H1 (cell line): ENCODE results near the gene FLOT1. TPM values are rescaled to one million over a fixed set of nuclear protein-coding genes. Genes with fewer than 3 reads are reported as not detected.

Experiments
- CTCF ChIA-PET: fragments of 300-600 bp; sonication (Branson Sonifier 250); formaldehyde crosslinking; loops from one replicate; lab custom pipeline; 2021; ENCODE audit not compliant: partially characterized antibody; lab: Charles Lee
- POLR2A ChIA-PET: fragments of 300-600 bp; sonication (Branson Sonifier 250); formaldehyde crosslinking; loops from one replicate; lab custom pipeline; 2021; ENCODE audit warnings: inconsistent platforms; ENCODE audit not compliant: partially characterized antibody; lab: Charles Lee
- DNase-seq, 2 experiments: peaks; one replicate each; pipeline versions ENCODE4 v3.0.0 to v3.0.0-alpha.2; 2010 to 2022; ENCODE audit warnings: low spot score in 2 of 2, low read depth in 1 of 2, mixed read lengths in 1 of 2
- FAIRE-seq: peaks from 2 replicates; lab custom pipeline; 2011; peaks lifted over from hg19 to GRCh38; lab: Jason Lieb, UNC
- H2AFZ ChIP-seq: 2 replicates; pipeline ENCODE4 v1.8.1; 2012; ENCODE audit warnings: low read length, inconsistent platforms
- H2AK5ac ChIP-seq: 2 replicates; pipeline ENCODE4 v1.6.1; 2013; ENCODE audit warnings: low read depth, low read length
- H2BK120ac ChIP-seq: replicated peaks from 2 replicates; pipeline ENCODE3; 2013; ENCODE audit warnings: low read depth, low read length, inconsistent platforms
- H2BK12ac ChIP-seq: 2 replicates; pipeline ENCODE4 v1.6.1; 2013; ENCODE audit warnings: low read depth, low read length
- H2BK15ac ChIP-seq: 2 replicates; pipeline ENCODE4 v1.6.1; 2013; ENCODE audit warnings: low read length
- H2BK20ac ChIP-seq: 2 replicates; pipeline ENCODE4 v1.6.1; 2013; ENCODE audit warnings: low read length
- H2BK5ac ChIP-seq: 2 replicates; pipeline ENCODE4 v1.6.1; 2013; ENCODE audit warnings: low read depth, low read length
- H3K14ac ChIP-seq: 2 replicates; pipeline ENCODE4 v1.6.1; 2013; ENCODE audit warnings: inconsistent platforms; ENCODE audit not compliant: insufficient read length
- H3K18ac ChIP-seq: 2 replicates; pipeline ENCODE4 v1.6.1; 2013; ENCODE audit warnings: low read length; ENCODE audit errors: extremely low read depth
- H3K23ac ChIP-seq: 2 replicates; pipeline ENCODE4 v1.6.1; 2013; ENCODE audit warnings: inconsistent platforms; ENCODE audit not compliant: insufficient read length
- H3K23me2 ChIP-seq: 2 replicates; pipeline ENCODE4 v1.6.1; 2013; ENCODE audit warnings: low read depth, low read length
- H3K27ac ChIP-seq: 2 replicates; pipeline ENCODE4 v1.6.1; 2011; ENCODE audit warnings: low read depth, low read length, inconsistent platforms
- H3K27me3 ChIP-seq, 4 experiments: replicated peaks in 1 of 4; 1 replicate in 1 of 4; 2 replicates in 3 of 4; pipeline versions ENCODE4 v1.6.1 to v1.8.1; 2011 to 2013; ENCODE audit warnings: low read length in 3 of 4, mild to moderate bottlenecking in 3 of 4, inconsistent platforms in 2 of 4, mixed read lengths in 2 of 4, moderate library complexity in 1 of 4; ENCODE audit not compliant: control insufficient read depth in 3 of 4, insufficient read depth in 3 of 4; ENCODE audit errors: extremely low read depth in 1 of 4
- H3K36me3 ChIP-seq, 4 experiments: 2 replicates each; pipeline versions ENCODE4 v1.6.1 to v1.8.1; 2011 to 2013; ENCODE audit warnings: mild to moderate bottlenecking in 4 of 4, low read length in 3 of 4, moderate library complexity in 2 of 4, control low read depth in 1 of 4, inconsistent platforms in 1 of 4; ENCODE audit not compliant: insufficient read depth in 4 of 4, control insufficient read depth in 2 of 4
- H3K4ac ChIP-seq: replicated peaks from 2 replicates; pipeline ENCODE3; 2013; ENCODE audit warnings: low read length, low read depth, mixed read lengths, inconsistent platforms; ENCODE audit not compliant: insufficient read length
- H3K4me1 ChIP-seq, 4 experiments: replicated peaks in 1 of 4; 1 replicate in 1 of 4; 2 replicates in 3 of 4; pipeline versions ENCODE4 v1.6.1 to v1.8.1; 2011 to 2013; ENCODE audit warnings: low read length in 3 of 4, inconsistent platforms in 2 of 4, mixed read lengths in 1 of 4; ENCODE audit not compliant: insufficient read depth in 4 of 4, control insufficient read depth in 3 of 4
- H3K4me2 ChIP-seq, 2 experiments: 2 replicates each; pipeline versions ENCODE4 v1.6.1 to v1.8.1; 2011 to 2013; ENCODE audit warnings: low read depth in 2 of 2, low read length in 2 of 2, control low read depth in 1 of 2, inconsistent platforms in 1 of 2, mild to moderate bottlenecking in 1 of 2; ENCODE audit not compliant: insufficient read depth in 1 of 2
- H3K4me3 ChIP-seq, 4 experiments: fragments of 200-600, 300-600 bp in 1 of 4; sonication (generic), shearing (Covaris generic), sonication (Bioruptor Twin) in 1 of 4; 2 replicates each; pipeline versions ENCODE4 v1.5.1 to v1.8.1; 2011 to 2016; ENCODE audit warnings: low read length in 4 of 4, low read depth in 3 of 4, control low read depth in 2 of 4, inconsistent platforms in 2 of 4, mild to moderate bottlenecking in 2 of 4, mixed read lengths in 1 of 4, moderate library complexity in 1 of 4; ENCODE audit not compliant: insufficient read depth in 2 of 4; ENCODE audit errors: extremely low read depth in 1 of 4
- H3K56ac ChIP-seq: replicated peaks from 2 replicates; pipeline ENCODE3; 2013; ENCODE audit warnings: low read depth, mild to moderate bottlenecking, mixed read lengths, low read length, inconsistent platforms; ENCODE audit not compliant: insufficient read length
- H3K79me1 ChIP-seq: 2 replicates; pipeline ENCODE4 v1.6.1; 2013; ENCODE audit warnings: low read depth, low read length, control low read depth
- H3K79me2 ChIP-seq, 2 experiments: 2 replicates each; pipeline versions ENCODE4 v1.6.1 to v1.8.1; 2012 to 2013; ENCODE audit warnings: low read length in 2 of 2, mild to moderate bottlenecking in 2 of 2, inconsistent platforms in 1 of 2; ENCODE audit not compliant: insufficient read depth in 2 of 2, control insufficient read depth in 1 of 2
- H3K9ac ChIP-seq, 4 experiments: replicated peaks in 1 of 4; 1 replicate in 1 of 4; 2 replicates in 3 of 4; pipeline versions ENCODE4 v1.6.1 to v1.8.1; 2011 to 2013; ENCODE audit warnings: low read depth in 3 of 4, low read length in 3 of 4, control low read depth in 2 of 4, mild to moderate bottlenecking in 2 of 4, moderate library complexity in 2 of 4, inconsistent platforms in 1 of 4; ENCODE audit errors: extremely low read depth in 1 of 4
- H3K9me3 ChIP-seq, 2 experiments: 2 replicates each; pipeline versions ENCODE4 v1.6.1 to v1.8.1; 2012 to 2013; ENCODE audit warnings: mild to moderate bottlenecking in 2 of 2, moderate library complexity in 2 of 2, control low read depth in 1 of 2, inconsistent platforms in 1 of 2, low read depth in 1 of 2, low read length in 1 of 2, mixed read lengths in 1 of 2; ENCODE audit not compliant: insufficient read depth in 2 of 2
- H4K20me1 ChIP-seq, 2 experiments: replicated peaks in 1 of 2; 2 replicates each; pipeline versions ENCODE3 to v1.8.1; 2011 to 2013; ENCODE audit warnings: inconsistent platforms in 2 of 2, low read length in 2 of 2, mild to moderate bottlenecking in 1 of 2; ENCODE audit not compliant: insufficient read depth in 2 of 2, control insufficient read depth in 1 of 2
- H4K5ac ChIP-seq: 2 replicates; pipeline ENCODE4 v1.6.1; 2013; ENCODE audit warnings: low read length, low read depth, mixed read lengths, inconsistent platforms; ENCODE audit not compliant: insufficient read length
- H4K8ac ChIP-seq: 2 replicates; pipeline ENCODE4 v1.8.0; 2013; ENCODE audit warnings: mild to moderate bottlenecking, moderate library complexity, low read length, inconsistent platforms; ENCODE audit not compliant: insufficient read depth; ENCODE audit errors: extremely low read depth
- H4K91ac ChIP-seq: replicated peaks from 2 replicates; pipeline ENCODE3; 2013; ENCODE audit warnings: low read length, mixed read lengths, inconsistent platforms; ENCODE audit not compliant: insufficient read length
- BCL11A ChIP-seq, 2 experiments: IDR thresholded peaks; one replicate each; pipeline ENCODE4 v1.6.1; 2011; ENCODE audit warnings: low read depth in 2 of 2, low read length in 2 of 2, mild to moderate bottlenecking in 2 of 2
- WGBS, 2 experiments: shearing (Covaris generic) in 1 of 2; methylation state at CpG; one replicate each; pipeline versions ENCODE4 v1.1.6 to v1.1.7; 2013 to 2015; ENCODE audit warnings: low lambda C conversion rate in 2 of 2, mixed read lengths in 2 of 2, inconsistent platforms in 1 of 2, low coverage in 1 of 2, missing lambda C conversion rate in 1 of 2; ENCODE audit not compliant: insufficient replicate concordance in 2 of 2, insufficient coverage in 1 of 2, insufficient read length in 1 of 2; ENCODE audit errors: extremely low coverage in 1 of 2, missing lambda C conversion rate in 1 of 2; 5-methylcytosine and 5-hydroxymethylcytosine counted together
- polyA plus RNA-seq, 7 experiments: library from polyadenylated mRNA; depleted of rRNA in 3 of 7; stranded (reverse) in 5 of 7; unstranded in 2 of 7; fragments of >200 nt in 5 of 7; fragments of 200-250 nt in 2 of 7; gene quantifications; 1 replicate in 5 of 7; 2 replicates in 1 of 7; 4 replicates in 1 of 7; pipeline versions ENCODE4 v1.2.1 to v1.2.3, GENCODE V29; 2011 to 2013; ENCODE audit warnings: missing spikeins in 2 of 7, mixed read lengths in 2 of 7
- total RNA-seq: library from RNA; stranded (reverse); fragmentation: NEBNext Ultra II Directional; extraction: Animal tissue kit (Norgen Biotek cat#: 25700); gene quantifications from 2 replicates; pipeline ENCODE4 v1.2.1, GENCODE V29; 2021

The FLOT1 gene
- total and polyA plus RNA-seq, 2 of the 8 experiments (the other 6 are each of a cell fraction or from before 2014, with no cell fraction given): 87.5 to 88.1 TPM

DNA sequence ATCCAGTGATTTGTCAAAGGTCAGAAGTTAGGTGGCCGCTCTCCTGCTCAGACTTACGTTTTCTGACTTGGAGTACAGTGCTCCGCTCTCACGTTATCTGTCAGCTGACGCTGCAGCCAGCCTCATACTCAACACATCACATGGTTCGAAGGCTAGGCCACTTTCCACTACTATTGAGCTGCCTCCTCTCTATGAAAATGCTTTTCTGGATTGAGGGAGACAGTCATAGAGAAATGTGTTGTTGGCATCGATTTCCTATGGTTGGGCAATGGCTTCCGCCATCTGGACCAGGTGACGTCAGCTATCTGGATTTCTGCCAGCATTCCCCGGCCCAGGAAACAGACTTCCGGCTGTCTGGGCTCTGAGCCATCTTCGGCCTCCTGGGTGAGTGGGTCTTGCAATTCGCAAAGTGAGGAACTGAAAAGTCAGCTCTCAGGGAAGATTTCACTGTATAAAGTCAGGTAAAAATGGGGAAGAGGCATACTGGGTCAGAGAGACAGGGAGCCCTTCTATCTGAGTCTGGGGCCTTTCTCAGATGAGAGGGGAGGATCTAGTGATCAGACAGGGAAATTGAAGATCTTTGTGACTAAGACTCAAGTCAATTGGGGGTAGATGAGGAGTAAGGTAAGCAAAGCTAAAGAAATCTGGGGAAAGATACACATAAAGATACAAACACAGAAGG is 39.4 kb upstream of the FLOT1 start:
- DNase-seq: no peak
- POLR2A ChIA-PET: interaction anchor here (0.6 to 2.5 kb wide), 4 partner anchors 9 to 319 kb away, joined by 3 to 6 read pairs (median 3); partner anchors contain the start of gene TUBB
- H3K9ac ChIP-seq: no peak overlapping the region
- no peak for TF ChIP-seq BCL11A (IDR thresholded peaks at IDR 0.05; ENCODE audit: low read depth in 2 of 2, low read length in 2 of 2)

More for the DNA sequence above, 39.4 kb upstream of the FLOT1 start:
- Histone ChIP-seq H3K14ac (no peak overlapping the region), H4K8ac (no peak overlapping the region), H3K4ac (no peak overlapping the region), H3K4me1 (no peaks in the 10 kb centered on the region), H4K5ac (no peak overlapping the region), H3K23me2 (no peaks in the 10 kb centered on the region), H3K79me2 (no peaks in the 10 kb centered on the region), H2AFZ (no peak overlapping the region), H2BK5ac (no peak overlapping the region), H2BK12ac (no peak overlapping the region), H3K27ac (no peak overlapping the region), H2BK120ac (no peak overlapping the region), H3K36me3 (no peaks in the 10 kb centered on the region), H3K4me2 (no peak overlapping the region), H3K18ac (no peak overlapping the region), H3K56ac (no peak overlapping the region), H3K9me3 (no peaks in the 10 kb centered on the region), H3K23ac (no peak overlapping the region), H3K4me3 (no peak overlapping the region), H4K91ac (no peak overlapping the region), H2AK5ac (no peak overlapping the region), H3K79me1 (no peaks in the 10 kb centered on the region), H3K27me3 (0 out of 7 replicates have a peak, but pooled peaks cover 0 to 3% (median 0%) of the 10 kb centered on the region in 4 experiments), H4K20me1 (no peaks in the 10 kb centered on the region), H2BK15ac (no peak overlapping the region), H2BK20ac (no peak overlapping the region)
- CTCF ChIA-PET: interaction anchor here (0.6 to 1.3 kb wide), 4 partner anchors 9 to 712 kb away, joined by 3 to 5 read pairs (median 3); partner anchors contain the start of gene VARS2
- FAIRE-seq: no peak
- 89% methylated on average over 13 of the region's 13 CpGs; no CpG with 5 or more reads in 1 of the 2 experiments for WGBS, 2 experiments
